CD8-positive, alpha-beta memory T cell (primary cell): Measurements from ENCODE around the gene ITPRIPL2. TPM values are rescaled to one million over a fixed set of nuclear protein-coding genes. Genes with fewer than 3 reads are reported as not detected.

Experiments
- CTCF ChIA-PET: fragments of 350-600 bp; sonication (Branson Sonifier 250); formaldehyde crosslinking; loops from one replicate; lab custom pipeline; 2021; ENCODE audit warnings: antibody characterized with exemption; lab: Charles Lee
- POLR2A ChIA-PET: fragments of 350-600 bp; sonication (Branson Sonifier 250); formaldehyde crosslinking; loops from one replicate; lab custom pipeline; 2021; ENCODE audit warnings: antibody characterized with exemption; lab: Charles Lee
- DNase-seq, 5 donors: peaks; one replicate each; pipeline versions ENCODE4 v3.0.0 to v3.0.0-alpha.2; 2020 to 2022; ENCODE audit warnings: mixed read lengths in 1 of 5
- H3K27ac ChIP-seq: one replicate; pipeline ENCODE4 v1.7.0; 2013; ENCODE audit warnings: low read depth, mild to moderate bottlenecking, low read length, moderate library complexity
- H3K27me3 ChIP-seq: 2 replicates; pipeline ENCODE4 v1.7.0; 2013; ENCODE audit warnings: low read length, mild to moderate bottlenecking; ENCODE audit not compliant: insufficient read depth, poor library complexity, severe bottlenecking
- H3K36me3 ChIP-seq: 2 replicates; pipeline ENCODE4 v1.7.0; 2013; ENCODE audit warnings: mild to moderate bottlenecking, low read length, moderate library complexity; ENCODE audit not compliant: insufficient read depth
- H3K4me1 ChIP-seq: 2 replicates; pipeline ENCODE4 v1.7.0; 2013; ENCODE audit warnings: mild to moderate bottlenecking, low read length, moderate library complexity; ENCODE audit not compliant: insufficient read depth
- H3K4me3 ChIP-seq: 2 replicates; pipeline ENCODE4 v1.7.0; 2013; ENCODE audit warnings: mild to moderate bottlenecking, low read length
- H3K9me3 ChIP-seq: 2 replicates; pipeline ENCODE4 v1.7.0; 2013; ENCODE audit warnings: mild to moderate bottlenecking, low read length
- H3K27ac Mint-ChIP-seq, 8 donors: one replicate each; pipeline ENCODE4 v1.8.0; 2020 to 2021; ENCODE audit warnings: mixed read lengths in 8 of 8, mild to moderate bottlenecking in 6 of 8, inconsistent platforms in 3 of 8, moderate library complexity in 3 of 8
- H3K27me3 Mint-ChIP-seq, 2 donors: one replicate each; pipeline ENCODE4 v1.8.0; 2020 to 2021; ENCODE audit warnings: mixed read lengths in 2 of 2, mild to moderate bottlenecking in 1 of 2, moderate library complexity in 1 of 2
- H3K36me3 Mint-ChIP-seq, 3 donors: one replicate each; pipeline ENCODE4 v1.8.0; 2020 to 2021; ENCODE audit warnings: mixed read lengths in 3 of 3, inconsistent platforms in 1 of 3, mild to moderate bottlenecking in 1 of 3
- H3K4me1 Mint-ChIP-seq, 3 donors: one replicate each; pipeline ENCODE4 v1.8.0; 2020 to 2021; ENCODE audit warnings: mixed read lengths in 3 of 3, inconsistent platforms in 1 of 3, mild to moderate bottlenecking in 1 of 3
- H3K4me3 Mint-ChIP-seq, 7 donors: one replicate each; pipeline ENCODE4 v1.8.0; 2020 to 2021; ENCODE audit warnings: mixed read lengths in 7 of 7, mild to moderate bottlenecking in 6 of 7, moderate library complexity in 4 of 7, inconsistent platforms in 2 of 7
- H3K9me3 Mint-ChIP-seq, 5 donors: one replicate each; pipeline ENCODE4 v1.8.0; 2020 to 2022; ENCODE audit warnings: mixed read lengths in 5 of 5, mild to moderate bottlenecking in 3 of 5, moderate library complexity in 2 of 5, inconsistent platforms in 1 of 5
- polyA plus RNA-seq: library from polyadenylated mRNA; unstranded; fragments of 300-500 nt; fragmentation: Illumina TruSeq; gene quantifications from one replicate; pipeline ENCODE4 v1.2.3, GENCODE V29; 2021
- total RNA-seq, 2 experiments: library from RNA; stranded (reverse); gene quantifications; one replicate each; pipeline ENCODE4 v1.2.3, GENCODE V29; 2021

The ITPRIPL2 gene
- total and polyA plus RNA-seq, 3 experiments from 2014 or later = 0.89 to 17.3 (median 15.8) TPM

DNA sequence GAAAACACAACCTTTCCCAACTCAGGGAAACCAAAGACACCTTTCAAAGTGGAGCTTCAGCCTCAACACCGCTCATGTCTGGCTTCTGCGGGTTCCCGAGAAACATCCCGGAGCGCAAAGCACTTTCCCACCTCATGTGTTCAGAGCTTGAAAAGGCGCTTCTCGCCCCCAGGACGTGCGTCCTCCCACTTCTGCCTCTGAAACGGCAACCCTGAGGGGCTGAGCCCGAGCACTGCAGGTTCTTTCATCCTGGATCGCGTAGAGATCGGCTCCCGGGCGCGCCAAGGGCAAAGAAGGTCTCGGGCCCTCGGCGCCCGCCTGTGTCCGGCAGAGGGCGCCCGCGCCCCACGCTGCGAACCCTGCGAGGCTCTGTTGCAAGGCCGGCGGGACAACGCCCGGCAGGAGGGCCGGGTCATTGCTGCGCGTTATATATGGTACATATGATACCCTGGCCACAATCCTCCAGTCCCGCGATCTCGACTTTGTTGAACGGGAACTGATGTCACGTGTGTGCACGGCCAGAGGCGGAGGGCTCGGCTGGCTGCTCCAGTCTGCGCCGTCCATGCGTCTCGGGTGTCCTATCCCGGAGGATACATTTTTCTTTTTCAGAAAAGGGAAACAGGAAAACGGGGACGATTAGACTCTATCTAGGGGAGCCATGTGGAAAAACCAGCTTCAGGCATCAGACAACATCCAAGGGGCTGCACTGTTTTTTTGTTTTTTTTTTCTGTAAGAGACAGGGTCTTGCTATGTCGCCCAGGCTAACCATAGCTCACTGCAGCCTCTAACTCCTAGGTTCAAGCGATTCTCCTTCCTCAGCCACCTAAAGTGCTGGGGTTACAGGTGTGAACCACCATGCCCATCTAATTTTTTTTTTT, 27.2 kb upstream of the ITPRIPL2 start:
- H3K4me3 Mint-ChIP-seq = peak overlapping the region in 6 of 7 donors; percentile 29 to 68 (median 64)
- H3K27ac Mint-ChIP-seq = no peak overlapping the region
- no peak overlapping the region for H3K27ac ChIP-seq
- H3K4me1 ChIP-seq = peaks cover 11% of the 10 kb centered on the region
- peaks cover 2 to 7% (median 7%) of the 10 kb centered on the region in 3 donors for H3K4me1 Mint-ChIP-seq
- H3K9me3 Mint-ChIP-seq = no peaks in the 10 kb centered on the region
- H3K27me3 Mint-ChIP-seq = peaks cover 3 to 8% of the 10 kb centered on the region in 2 donors
- H3K27me3 ChIP-seq = peaks cover 7% of the 10 kb centered on the region
- H3K4me3 ChIP-seq = peak overlapping the region; percentile 46
- ChIA-PET CTCF (interaction anchor here (0.6 to 3.8 kb wide), 19 partner anchors 8 to 1529 kb away, joined by 3 to 38 read pairs (median 4); partner anchors contain the start of genes COQ7 and VPS35L), POLR2A (no interaction called here)
- peaks cover 4 to 6% (median 6%) of the 10 kb centered on the region in 3 donors for H3K36me3 Mint-ChIP-seq
- DNase-seq = peak; percentile 62 to 74 (median 66)
- no peaks in the 10 kb centered on the region for H3K36me3 ChIP-seq
- no peaks in the 10 kb centered on the region for H3K9me3 ChIP-seq

DNA sequence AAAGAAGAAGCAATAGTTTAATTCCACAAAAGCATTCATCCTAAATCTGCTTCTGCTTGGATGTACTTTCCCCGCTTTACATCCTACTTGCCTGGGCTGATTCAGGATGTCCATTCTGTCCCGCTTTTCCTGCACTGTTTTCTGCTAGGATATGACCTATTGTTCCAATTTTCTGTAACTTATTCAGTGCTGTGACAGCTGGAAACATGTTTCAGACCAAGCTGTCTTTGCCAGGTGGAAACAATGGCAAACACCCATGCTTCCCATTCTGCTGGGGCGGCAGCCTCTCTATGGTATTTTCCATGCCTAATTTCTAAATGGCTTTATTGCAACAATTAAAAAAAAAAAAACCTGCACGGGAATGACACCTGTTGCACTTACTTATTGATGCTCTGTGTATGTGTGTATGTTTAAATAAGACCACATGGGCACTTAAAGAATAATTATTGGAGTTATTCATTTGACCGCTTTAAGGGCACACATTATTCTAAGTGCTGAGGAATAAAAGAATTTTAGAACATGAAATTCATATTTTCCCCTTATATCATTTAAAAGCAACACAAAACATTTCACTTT, 25.3 kb upstream of the ITPRIPL2 start:
- Histone ChIP-seq H3K36me3 (no peaks in the 10 kb centered on the region), H3K27ac (no peak overlapping the region), H3K9me3 (no peaks in the 10 kb centered on the region), H3K27me3 (peaks cover 7% of the 10 kb centered on the region), H3K4me1 (peaks cover 11% of the 10 kb centered on the region), H3K4me3 (no peak overlapping the region)
- Mint-ChIP-seq H3K4me1 (peaks cover 2 to 7% (median 7%) of the 10 kb centered on the region in 3 donors), H3K27ac (no peak overlapping the region), H3K36me3 (no peaks in the 10 kb centered on the region), H3K4me3 (no peak overlapping the region), H3K9me3 (no peaks in the 10 kb centered on the region), H3K27me3 (peaks cover 7 to 8% of the 10 kb centered on the region in 2 donors)
- no peak for DNase-seq
- ChIA-PET POLR2A (no interaction called here), CTCF (no interaction called here)

DNA sequence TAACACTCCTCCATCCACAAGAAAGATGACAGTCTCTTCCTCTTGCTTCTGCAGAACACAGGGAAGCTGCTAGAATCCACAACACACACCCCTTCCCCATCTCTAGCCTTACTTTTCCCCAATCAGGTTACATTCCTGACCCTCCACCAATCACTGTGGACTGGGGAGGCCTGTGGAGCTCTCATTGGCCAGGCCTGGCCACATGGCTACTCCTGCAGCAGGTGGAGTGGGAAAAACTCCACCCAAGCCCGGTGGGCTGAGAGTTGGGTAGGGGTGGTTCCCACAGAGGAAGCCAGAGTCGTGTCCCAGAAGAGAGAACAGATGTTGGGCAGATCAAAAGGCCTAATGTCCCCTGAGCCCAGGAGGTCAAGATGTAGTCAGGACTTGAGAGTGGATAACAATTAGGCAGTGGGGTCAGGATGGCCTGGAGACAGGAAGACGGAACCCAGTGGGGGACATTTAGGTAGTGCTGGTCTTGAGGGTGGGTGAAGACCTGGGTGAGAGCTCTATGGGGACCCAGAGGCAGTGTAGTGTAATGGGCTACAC, 24.3 kb upstream of the ITPRIPL2 start:
- H3K4me1 ChIP-seq = peaks cover 11% of the 10 kb centered on the region
- H3K27ac ChIP-seq = no peak overlapping the region
- no peak for DNase-seq
- H3K4me3 Mint-ChIP-seq = no peak overlapping the region
- H3K36me3 Mint-ChIP-seq = no peaks in the 10 kb centered on the region
- H3K9me3 Mint-ChIP-seq = no peaks in the 10 kb centered on the region
- H3K4me1 Mint-ChIP-seq = peaks cover 2 to 7% (median 7%) of the 10 kb centered on the region in 3 donors
- peaks cover 7 to 14% of the 10 kb centered on the region in 2 donors for H3K27me3 Mint-ChIP-seq
- no peak overlapping the region for H3K27ac Mint-ChIP-seq
- CTCF ChIA-PET = no interaction called here
- peaks cover 7% of the 10 kb centered on the region for H3K27me3 ChIP-seq
- POLR2A ChIA-PET = no interaction called here
- no peaks in the 10 kb centered on the region for H3K36me3 ChIP-seq
- no peaks in the 10 kb centered on the region for H3K9me3 ChIP-seq
- no peak overlapping the region for H3K4me3 ChIP-seq

- DNase-seq = no peak
- peaks cover 5 to 13% (median 11%) of the 10 kb centered on the region in 3 donors for H3K4me1 Mint-ChIP-seq
- H3K36me3 Mint-ChIP-seq = no peaks in the 10 kb centered on the region
- no peak overlapping the region for H3K27ac Mint-ChIP-seq
- CTCF ChIA-PET = no interaction called here
- no peak overlapping the region for H3K27ac ChIP-seq
- H3K27me3 ChIP-seq = peaks cover 6% of the 10 kb centered on the region
- H3K4me1 ChIP-seq = peaks cover 9% of the 10 kb centered on the region
- H3K27me3 Mint-ChIP-seq = peaks cover 8 to 13% of the 10 kb centered on the region in 2 donors
- no peaks in the 10 kb centered on the region for H3K36me3 ChIP-seq
- no peaks in the 10 kb centered on the region for H3K9me3 ChIP-seq
- no peaks in the 10 kb centered on the region for H3K9me3 Mint-ChIP-seq
- H3K4me3 ChIP-seq = no peak overlapping the region
- H3K4me3 Mint-ChIP-seq = no peak overlapping the region
- POLR2A ChIA-PET = no interaction called here
Measured at GRCh38 chr16:19090916-19091315, 22.8 kb upstream of the ITPRIPL2 start.

GRCh38 chr16:19092653-19093410, 20.9 kb upstream of the ITPRIPL2 start:
- H3K9me3 Mint-ChIP-seq = peaks cover 0 to under 1% (median 0%) of the 10 kb centered on the region in 5 donors
- Histone ChIP-seq H3K4me1 (no peaks in the 10 kb centered on the region), H3K36me3 (no peaks in the 10 kb centered on the region), H3K27me3 (no peaks in the 10 kb centered on the region), H3K4me3 (no peak overlapping the region), H3K27ac (no peak overlapping the region), H3K9me3 (no peaks in the 10 kb centered on the region)
- no peak for DNase-seq
- peaks cover 6 to 19% of the 10 kb centered on the region in 2 donors for H3K27me3 Mint-ChIP-seq
- H3K36me3 Mint-ChIP-seq = peaks cover 0 to 3% (median 0%) of the 10 kb centered on the region in 3 donors
- POLR2A ChIA-PET = no interaction called here
- H3K27ac Mint-ChIP-seq = no peak overlapping the region
- H3K4me3 Mint-ChIP-seq = no peak overlapping the region
- peaks cover 4 to 6% (median 4%) of the 10 kb centered on the region in 3 donors for H3K4me1 Mint-ChIP-seq
- CTCF ChIA-PET = interaction anchor here (3.6 kb wide), 1 partner anchor 7 kb away, joined by 12 read pairs; no protein-coding TSS in a partner anchor

DNA sequence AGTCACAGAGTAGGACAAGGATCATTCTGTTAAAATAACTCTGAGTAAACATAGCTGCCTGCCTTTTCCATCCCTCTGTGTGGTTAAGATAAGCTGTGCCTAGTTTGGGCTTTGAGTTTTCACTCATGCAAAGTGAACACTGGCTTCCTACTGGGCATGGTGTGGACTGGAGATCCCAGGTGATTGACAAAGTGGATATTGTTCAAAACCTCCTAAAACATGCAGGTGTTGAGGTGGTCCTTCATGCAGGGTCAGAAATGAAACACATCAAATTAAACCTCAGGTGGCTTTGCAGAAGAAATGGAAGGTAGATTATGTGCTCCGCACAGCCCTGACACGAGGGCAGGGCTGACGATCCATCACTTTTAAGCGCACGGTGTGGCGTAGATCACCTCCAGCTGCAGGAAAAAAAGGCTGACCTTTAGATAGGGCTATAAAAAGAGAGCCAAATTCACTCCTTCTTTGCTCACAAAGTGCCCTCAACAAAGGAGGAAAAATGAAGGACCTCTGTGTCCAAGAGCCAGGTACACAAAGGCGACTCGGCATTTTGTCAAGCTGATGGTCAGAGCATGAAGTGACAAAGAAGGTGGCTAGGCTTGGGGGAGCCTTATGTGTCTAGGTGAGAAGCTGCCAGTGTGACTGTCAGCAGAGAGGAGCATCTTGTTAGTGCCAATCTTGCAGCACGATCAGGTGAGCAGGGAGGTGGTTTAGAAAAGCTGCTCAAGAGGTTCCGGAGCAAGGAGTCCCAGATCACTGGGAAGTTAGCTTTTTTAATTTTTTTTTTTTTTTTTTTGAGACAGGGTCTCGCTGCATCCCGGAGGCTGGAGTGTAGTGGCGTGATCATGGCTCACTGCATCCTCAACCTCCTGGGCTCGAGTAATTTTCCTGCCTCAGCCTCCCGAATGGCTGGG, 19.9 kb upstream of the ITPRIPL2 start:
- Mint-ChIP-seq H3K9me3 (peaks cover 0 to 2% (median 0%) of the 10 kb centered on the region in 5 donors), H3K4me3 (no peak overlapping the region), H3K36me3 (peaks cover 0 to 11% (median 2%) of the 10 kb centered on the region in 3 donors), H3K27me3 (peaks cover 6 to 23% of the 10 kb centered on the region in 2 donors), H3K27ac (no peak overlapping the region), H3K4me1 (peaks cover 4 to 6% (median 4%) of the 10 kb centered on the region in 3 donors)
- Histone ChIP-seq H3K9me3 (no peaks in the 10 kb centered on the region), H3K36me3 (no peaks in the 10 kb centered on the region), H3K4me1 (no peaks in the 10 kb centered on the region), H3K27ac (no peak overlapping the region), H3K4me3 (no peak overlapping the region), H3K27me3 (no peaks in the 10 kb centered on the region)
- ChIA-PET POLR2A (no interaction called here), CTCF (interaction anchor here (3.6 kb wide), 1 partner anchor 8 kb away, joined by 12 read pairs; no protein-coding TSS in a partner anchor)
- no peak for DNase-seq
